Spinal cord (tissue), 10 donors: Measurements from ENCODE around the gene DNAAF5. TPM values are rescaled to one million over a fixed set of nuclear protein-coding genes. Genes with fewer than 3 reads are reported as not detected.

Experiments used
- DNase-seq, 6 donors: peaks; one replicate each; pipeline versions ENCODE4 v3.0.0 to v3.0.0-alpha.2; 2013 to 2015; ENCODE audit warnings: low spot score in 6 of 6, low read depth in 4 of 6
- H3K27ac ChIP-seq: one replicate; pipeline ENCODE4 v1.5.1; 2013; ENCODE audit warnings: low read depth, low read length, control low read depth
- H3K27me3 ChIP-seq: one replicate; pipeline ENCODE4 v1.6.1; 2013; ENCODE audit warnings: low read length; ENCODE audit not compliant: control insufficient read depth, insufficient read depth
- H3K36me3 ChIP-seq: one replicate; pipeline ENCODE4 v1.6.1; 2013; ENCODE audit warnings: low read length; ENCODE audit not compliant: control insufficient read depth, insufficient read depth
- H3K4me1 ChIP-seq: one replicate; pipeline ENCODE4 v1.6.1; 2013; ENCODE audit warnings: low read length; ENCODE audit not compliant: control insufficient read depth, insufficient read depth
- H3K4me3 ChIP-seq: one replicate; pipeline ENCODE4 v1.5.1; 2013; ENCODE audit warnings: low read depth, low read length, control low read depth
- H3K9me3 ChIP-seq: one replicate; pipeline ENCODE4 v1.6.1; 2013; ENCODE audit warnings: low read length; ENCODE audit not compliant: control insufficient read depth, insufficient read depth
- WGBS: methylation state at CpG from one replicate; pipeline ENCODE4 v1.1.5; 2013; ENCODE audit warnings: missing lambda C conversion rate; ENCODE audit not compliant: insufficient coverage; 5-methylcytosine and 5-hydroxymethylcytosine counted together
- polyA plus RNA-seq, 2 donors: library from polyadenylated mRNA; unstranded; fragments of 120-200 nt; gene quantifications; one replicate each; pipeline ENCODE4 v1.2.1, GENCODE V29; 2013; ENCODE audit not compliant: insufficient read length in 2 of 2
- total RNA-seq, 2 donors: library from RNA; depleted of rRNA in 1 of 2; stranded (reverse); fragments of 120-200 nt in 1 of 2; fragments of >200 nt in 1 of 2; gene quantifications; one replicate each; pipeline versions ENCODE4 v1.2.3 to v1.2.4, GENCODE V29; 2013 to 2014
- donor health status: healthy.

DNAAF5 gene
- total and polyA plus RNA-seq, 4 donors, result 10.9 to 23.3 (median 22.4) TPM

DNA sequence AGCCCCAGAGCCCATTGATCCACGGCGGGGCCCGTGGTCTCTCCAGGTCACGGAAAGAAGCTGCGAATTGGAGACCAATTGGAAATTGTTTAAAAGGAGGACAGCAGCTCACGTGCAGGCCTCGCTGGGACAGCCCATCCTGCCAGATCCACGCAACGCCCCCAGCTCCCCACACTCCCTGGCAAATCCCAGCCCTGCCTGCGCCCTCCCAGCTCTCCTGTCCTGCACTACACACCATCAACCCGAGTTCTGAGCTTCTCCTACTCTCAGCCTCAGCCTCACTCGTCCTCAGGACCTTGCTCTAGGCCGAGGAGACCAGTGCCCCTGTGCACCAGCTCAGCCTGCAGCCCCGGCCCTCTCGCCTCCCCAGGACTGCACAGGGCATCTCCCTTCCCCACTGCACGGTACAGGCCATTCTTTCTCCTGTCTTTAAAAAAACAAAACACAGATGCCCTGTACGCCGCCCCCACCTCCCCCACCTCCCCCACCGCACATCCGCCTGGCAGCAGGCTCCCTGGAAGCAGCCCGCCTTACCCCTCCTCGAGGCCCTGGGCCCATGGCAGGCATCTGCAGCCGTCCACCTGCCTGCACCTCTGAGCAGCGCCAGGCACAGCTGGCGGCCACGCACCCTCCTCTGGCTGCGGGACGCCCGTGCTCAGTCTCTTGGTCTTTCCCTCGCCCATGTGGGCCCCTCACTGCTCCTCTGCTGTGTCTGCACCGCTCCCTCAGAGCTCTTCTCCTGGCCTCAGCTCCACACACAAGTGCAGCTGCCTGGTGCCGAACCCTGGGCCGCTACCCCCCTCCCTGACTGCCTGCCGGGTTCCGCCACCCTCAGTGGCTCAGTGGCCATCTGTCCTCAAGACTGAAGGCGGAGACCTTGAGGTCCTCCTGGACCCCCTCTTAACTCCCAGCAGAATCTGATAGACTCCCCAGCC is 57.3 kb downstream of the DNAAF5 start:
- no peak overlapping the region for H3K27ac ChIP-seq
- WGBS, result 92% methylated on average over 36 of the region's 36 CpGs
- H3K27me3 ChIP-seq, result no peaks in the 10 kb centered on the region
- no peak for DNase-seq
- no peak overlapping the region for H3K4me3 ChIP-seq
- peaks cover 80% of the 10 kb centered on the region for H3K36me3 ChIP-seq
- H3K9me3 ChIP-seq, result no peaks in the 10 kb centered on the region
- peaks cover 16% of the 10 kb centered on the region for H3K4me1 ChIP-seq

DNA sequence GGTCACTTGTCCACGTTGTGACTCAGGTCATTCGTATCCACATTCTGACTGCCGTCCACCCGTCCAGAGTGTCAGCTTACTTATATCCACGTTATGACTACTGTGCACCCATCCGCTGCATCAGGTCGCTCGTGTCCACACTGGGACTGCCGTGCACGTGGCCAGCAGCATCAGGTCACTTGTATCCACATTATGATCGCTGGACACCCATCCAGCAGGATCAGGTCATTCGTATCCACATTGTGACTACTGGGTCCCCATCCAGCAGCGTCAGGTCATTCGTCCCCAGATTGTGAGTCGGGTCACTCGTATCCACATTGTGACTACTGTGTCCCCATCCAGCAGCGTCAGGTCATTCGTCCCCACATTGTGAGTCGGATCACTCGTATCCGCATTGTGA is 58.5 kb downstream of the DNAAF5 start:
- Histone ChIP-seq H3K27me3 (no peaks in the 10 kb centered on the region), H3K4me1 (peaks cover 5% of the 10 kb centered on the region), H3K36me3 (peaks cover 70% of the 10 kb centered on the region), H3K9me3 (no peaks in the 10 kb centered on the region), H3K27ac (no peak overlapping the region), H3K4me3 (no peak overlapping the region)
- no peak for DNase-seq
- 97% methylated on average over 21 of the region's 21 CpGs for WGBS

DNA sequence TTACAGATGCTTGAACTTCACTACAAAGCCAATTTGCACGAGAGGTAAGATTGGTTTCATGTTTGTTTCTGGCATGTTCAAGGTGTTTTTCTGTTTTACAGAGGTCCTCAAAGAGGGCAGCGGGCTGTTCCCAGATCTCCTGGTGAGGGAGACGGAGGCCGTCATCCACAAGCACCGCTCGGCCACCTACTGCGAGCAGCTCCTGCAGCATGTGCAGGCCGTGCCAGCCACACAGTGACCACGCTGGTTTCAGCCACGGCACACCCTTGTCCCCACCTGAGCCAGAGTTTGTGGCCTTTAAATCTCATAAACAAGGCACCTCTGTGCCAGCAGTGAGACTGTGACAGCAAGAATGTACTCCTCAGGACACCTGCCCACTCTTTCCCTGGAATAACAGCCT is 58.9 kb downstream of the DNAAF5 start:
- WGBS, result 97% methylated on average over 10 of the region's 10 CpGs
- H3K36me3 ChIP-seq, result peaks cover 65% of the 10 kb centered on the region
- no peak overlapping the region for H3K27ac ChIP-seq

GRCh38 chr7:786472-787255 is 60.2 kb downstream of the DNAAF5 start:
- Histone ChIP-seq H3K27me3 (no peaks in the 10 kb centered on the region), H3K27ac (no peak overlapping the region), H3K4me1 (no peaks in the 10 kb centered on the region), H3K9me3 (no peaks in the 10 kb centered on the region), H3K36me3 (peaks cover 57% of the 10 kb centered on the region), H3K4me3 (no peak overlapping the region)
- 49% methylated on average over 8 of the region's 11 CpGs for WGBS
- peak in 2 of 6 donors; percentile 62 to 66 for DNase-seq

More for the DNA sequence above, 58.9 kb downstream of the DNAAF5 start:
- H3K4me1 ChIP-seq, result peaks cover 3% of the 10 kb centered on the region
- no peak for DNase-seq
- no peaks in the 10 kb centered on the region for H3K9me3 ChIP-seq
- no peaks in the 10 kb centered on the region for H3K27me3 ChIP-seq
- no peak overlapping the region for H3K4me3 ChIP-seq

GRCh38 chr7:787332-788240 is 61.1 kb downstream of the DNAAF5 start:
- Histone ChIP-seq H3K4me3 (no peak overlapping the region), H3K4me1 (no peaks in the 10 kb centered on the region), H3K27ac (no peak overlapping the region), H3K36me3 (peaks cover 50% of the 10 kb centered on the region), H3K27me3 (no peaks in the 10 kb centered on the region), H3K9me3 (no peaks in the 10 kb centered on the region)
- 95% methylated on average over 27 of the region's 27 CpGs for WGBS
- no peak for DNase-seq

GRCh38 chr7:791519-791918 is 65.0 kb downstream of the DNAAF5 start:
- Histone ChIP-seq H3K9me3 (no peaks in the 10 kb centered on the region), H3K27me3 (no peaks in the 10 kb centered on the region), H3K4me3 (no peak overlapping the region), H3K27ac (no peak overlapping the region), H3K4me1 (no peaks in the 10 kb centered on the region), H3K36me3 (peaks cover 23% of the 10 kb centered on the region)
- peak in 1 of 6 donors; percentile 46 for DNase-seq
- 80% methylated on average over 5 of the region's 5 CpGs for WGBS

- no peak overlapping the region for H3K27ac ChIP-seq
Measured at GRCh38 chr7:794207-794606, 67.7 kb downstream of the DNAAF5 start.

DNA sequence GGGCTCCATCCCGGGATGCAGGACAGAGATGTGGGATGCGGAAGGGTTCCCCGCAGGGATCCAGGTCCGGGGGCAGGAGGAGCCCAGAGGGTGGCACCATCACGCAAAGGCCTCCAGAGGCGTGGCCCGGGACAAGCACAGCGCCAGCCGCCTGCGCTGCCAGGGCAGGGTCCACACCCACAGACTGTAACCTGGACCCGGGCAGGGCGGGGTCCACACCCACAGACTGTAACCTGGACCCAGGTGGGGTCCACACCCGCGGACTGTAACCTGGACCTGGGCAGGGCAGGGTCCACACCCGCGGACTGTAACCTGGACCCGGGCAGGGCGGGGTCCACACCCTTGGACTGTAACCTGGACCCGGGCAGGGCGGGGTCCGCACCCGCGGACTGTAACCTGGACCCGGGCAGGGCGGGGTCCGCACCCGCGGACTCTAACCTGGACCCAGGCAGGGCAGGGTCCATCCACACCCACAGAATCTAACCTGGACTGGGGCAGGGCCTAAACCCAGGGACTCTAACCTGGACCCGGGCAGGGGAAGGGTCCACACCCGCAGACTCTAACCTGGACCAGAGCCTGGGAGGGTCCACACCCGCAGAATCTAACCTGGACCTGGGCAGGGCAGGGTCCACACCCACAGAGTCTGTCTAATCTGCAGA is 68.3 kb downstream of the DNAAF5 start:
- H3K4me1 ChIP-seq, result no peaks in the 10 kb centered on the region
- WGBS, result over 99% methylated on average over 20 of the region's 31 CpGs
- no peaks in the 10 kb centered on the region for H3K9me3 ChIP-seq
- H3K4me3 ChIP-seq, result no peak overlapping the region
- no peak for DNase-seq
- H3K27ac ChIP-seq, result no peak overlapping the region
- no peaks in the 10 kb centered on the region for H3K27me3 ChIP-seq
- H3K36me3 ChIP-seq, result peaks cover 15% of the 10 kb centered on the region

More at GRCh38 chr7:794207-794606, 67.7 kb downstream of the DNAAF5 start:
- peaks cover 15% of the 10 kb centered on the region for H3K36me3 ChIP-seq
- H3K27me3 ChIP-seq, result no peaks in the 10 kb centered on the region
- H3K4me3 ChIP-seq, result no peak overlapping the region
- DNase-seq, result no peak
- WGBS, result 96% methylated on average over 2 of the region's 5 CpGs
- H3K4me1 ChIP-seq, result no peaks in the 10 kb centered on the region
- no peaks in the 10 kb centered on the region for H3K9me3 ChIP-seq
